Stomach (tissue), 9 donors: Measurements from ENCODE around the gene COL9A2. TPM values are rescaled to one million over a fixed set of nuclear protein-coding genes. Genes with fewer than 3 reads are reported as not detected.

Source experiments
- DNase-seq, 2 donors: peaks; one replicate each; pipeline versions ENCODE4 v3.0.0 to v3.0.0-alpha.2; 2013 to 2019
- H3K27ac ChIP-seq, 5 donors: fragments of 200-600 bp in 4 of 5; sonication (generic) in 4 of 5; one replicate each; pipeline ENCODE4 v1.5.1; 2013 to 2019; ENCODE audit warnings: mild to moderate bottlenecking in 1 of 5, moderate library complexity in 1 of 5
- H3K27me3 ChIP-seq, 3 donors: fragments of 200-600 bp; sonication (generic); one replicate each; pipeline ENCODE4 v1.5.1; 2017 to 2019; ENCODE audit warnings: mixed run types in 1 of 3
- H3K36me3 ChIP-seq, 4 donors: fragments of 200-600 bp; sonication (generic); 1 replicate in 3 of 4; 2 replicates in 1 of 4; pipeline ENCODE4 v1.5.1; 2016 to 2019
- H3K4me1 ChIP-seq, 4 donors: fragments of 200-600 bp; sonication (generic); one replicate each; pipeline ENCODE4 v1.5.1; 2016 to 2019
- H3K4me3 ChIP-seq, 4 donors: fragments of 200-600 bp; sonication (generic) in 3 of 4; one replicate each; pipeline ENCODE4 v1.5.1; 2016 to 2019; ENCODE audit warnings: mild to moderate bottlenecking in 1 of 4
- H3K9me3 ChIP-seq, 4 donors: fragments of 200-600 bp; sonication (generic); one replicate each; pipeline ENCODE4 v1.5.1; 2016 to 2019
- CTCF ChIP-seq, 7 experiments: fragments of 450-650 bp in 4 of 7; fragments of 200-600 bp in 3 of 7; sonication (generic) in 3 of 7; IDR thresholded peaks; one replicate each; pipeline ENCODE4 v1.5.1; 2016 to 2019; ENCODE audit warnings: antibody characterized with exemption in 7 of 7, control low read depth in 2 of 7, mild to moderate bottlenecking in 1 of 7
- EP300 ChIP-seq: sonication (generic); formaldehyde crosslinking; IDR thresholded peaks from one replicate; pipeline ENCODE4 v1.6.1; 2017; ENCODE audit warnings: antibody characterized with exemption
- POLR2A ChIP-seq, 4 donors: fragments of 450-650 bp; IDR thresholded peaks; one replicate each; pipeline ENCODE4 v1.6.1; 2016; ENCODE audit warnings: antibody characterized with exemption in 4 of 4, control low read depth in 2 of 4, mild to moderate bottlenecking in 1 of 4, moderate library complexity in 1 of 4
- POLR2AphosphoS5 ChIP-seq, 3 donors: sonication (generic); formaldehyde crosslinking; IDR thresholded peaks; one replicate each; pipeline ENCODE4 v1.6.1; 2016; ENCODE audit warnings: antibody characterized with exemption in 3 of 3
- WGBS, 5 donors: extraction: QIAGEN DNeasy Blood & Tissue Kit in 3 of 5; methylation state at CpG; one replicate each; pipeline versions ENCODE4 v1.1.5 to v1.1.7; 2013 to 2018; 5-methylcytosine and 5-hydroxymethylcytosine counted together
- intact Hi-C: fragments of 100-400 bp; cut with DNase I; formaldehyde crosslinking; loops from one replicate; pipeline ENCODE4 v1.15.1; 2023; ENCODE audit warnings: low total_unique reads
- polyA plus RNA-seq, 3 donors: library from polyadenylated mRNA; stranded (reverse); fragments of 200-250 nt; gene quantifications; one replicate each; pipeline ENCODE4 v1.2.3, GENCODE V29; 2013
- total RNA-seq, 5 donors: library from RNA; depleted of rRNA; stranded (reverse); fragments of >200 nt; gene quantifications; one replicate each; pipeline versions ENCODE4 v1.1.0 to v1.2.3, GENCODE V29; 2014 to 2016
- donor health status: healthy with polysubstance abuse.
- donor health status: Bipolar disorder and iron deficiency.
- donor health status: healthy.

The COL9A2 gene
- total and polyA plus RNA-seq, 8 donors: 5.7 to 79.0 (median 17.7) TPM

GRCh38 chr1:40266786-40267535 is 50.1 kb downstream of the COL9A2 start:
- TF ChIP-seq POLR2AphosphoS5 (IDR thresholded peaks at IDR 0.05): no peak
- no peak for TF ChIP-seq CTCF (IDR thresholded peaks at IDR 0.05)
- no peak for TF ChIP-seq POLR2A (IDR thresholded peaks at IDR 0.05)
- no peak for TF ChIP-seq EP300
- intact Hi-C loops: no loop called here
- peaks cover 27 to 94% (median 79%) of the 10 kb centered on the region in 4 donors for H3K36me3 ChIP-seq

GRCh38 chr1:40265919-40266318 is 51.2 kb downstream of the COL9A2 start:
- H3K36me3 ChIP-seq: peaks cover 30 to 94% (median 80%) of the 10 kb centered on the region in 4 donors
- TF ChIP-seq POLR2A (IDR thresholded peaks at IDR 0.05) (no peak), POLR2AphosphoS5 (IDR thresholded peaks at IDR 0.05) (no peak), CTCF (IDR thresholded peaks at IDR 0.05) (no peak), EP300 (no peak)
- no peaks in the 10 kb centered on the region for H3K9me3 ChIP-seq
- no peak for DNase-seq
- peaks cover 0 to 77% (median 38%) of the 10 kb centered on the region in 4 donors for H3K4me1 ChIP-seq
- no peak overlapping the region for H3K4me3 ChIP-seq
- intact Hi-C loops: no loop called here
- H3K27me3 ChIP-seq: no peaks in the 10 kb centered on the region
- peak overlapping the region in 2 of 5 donors; percentile 8 to 71 for H3K27ac ChIP-seq

More at GRCh38 chr1:40266786-40267535, 50.1 kb downstream of the COL9A2 start:
- no peak for DNase-seq
- no peaks in the 10 kb centered on the region for H3K27me3 ChIP-seq
- WGBS, 5 donors: 90 to 93% (median 92%) methylated on average over 6 of the region's 6 CpGs
- H3K4me1 ChIP-seq: peaks cover 0 to 67% (median 32%) of the 10 kb centered on the region in 4 donors
- H3K4me3 ChIP-seq: no peak overlapping the region
- peak overlapping the region; percentile 18 to 81 (median 54) for H3K27ac ChIP-seq
- no peaks in the 10 kb centered on the region for H3K9me3 ChIP-seq

DNA sequence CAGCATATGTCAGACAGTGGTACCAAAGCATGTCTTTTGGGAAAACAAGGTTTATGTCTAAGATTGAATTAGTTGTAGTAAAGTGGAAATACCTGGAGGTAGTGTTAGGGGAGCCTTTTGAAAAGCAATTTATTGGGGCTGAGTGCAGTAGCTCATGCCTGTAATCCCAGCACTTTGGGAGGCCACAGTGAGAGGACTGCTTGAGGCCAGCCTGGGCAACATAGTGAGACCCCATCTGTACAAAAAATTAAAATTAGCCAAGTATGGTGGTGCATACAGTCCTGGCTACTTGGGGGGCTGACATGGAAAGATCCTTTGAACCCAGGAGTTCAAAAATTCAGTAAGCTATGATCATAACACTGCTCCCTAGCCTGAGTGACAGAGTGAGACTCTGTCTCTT is 51.8 kb downstream of the COL9A2 start:
- TF ChIP-seq POLR2A (IDR thresholded peaks at IDR 0.05): no peak
- TF ChIP-seq EP300: no peak
- TF ChIP-seq POLR2AphosphoS5 (IDR thresholded peaks at IDR 0.05): no peak
- TF ChIP-seq CTCF (IDR thresholded peaks at IDR 0.05): no peak
- DNase-seq: no peak
- Histone ChIP-seq H3K27ac (peak overlapping the region in 2 of 5 donors; percentile 8 to 15), H3K4me1 (peaks cover 0 to 83% (median 41%) of the 10 kb centered on the region in 4 donors), H3K9me3 (no peaks in the 10 kb centered on the region), H3K27me3 (no peaks in the 10 kb centered on the region), H3K36me3 (peaks cover 27 to 94% (median 80%) of the 10 kb centered on the region in 4 donors), H3K4me3 (no peak overlapping the region)
- intact Hi-C loops: no loop called here

- Histone ChIP-seq H3K27ac (peak overlapping the region in 1 of 5 donors; percentile 18), H3K36me3 (peaks cover 18 to 86% (median 73%) of the 10 kb centered on the region in 4 donors), H3K4me3 (no peak overlapping the region), H3K4me1 (peaks cover 0 to 84% (median 47%) of the 10 kb centered on the region in 4 donors), H3K9me3 (no peaks in the 10 kb centered on the region), H3K27me3 (no peaks in the 10 kb centered on the region)
- no peak for TF ChIP-seq POLR2AphosphoS5 (IDR thresholded peaks at IDR 0.05)
- intact Hi-C loops: no loop called here
- DNase-seq: no peak
- WGBS, 5 donors: 70 to 94% (median 85%) methylated on average over 3 of the region's 3 CpGs
These were observed 52.7 kb downstream of the COL9A2 start for GRCh38 chr1:40264354-40264781.

GRCh38 chr1:40258445-40258769 is 58.7 kb downstream of the COL9A2 start:
- intact Hi-C loops: no loop called here
- peak overlapping the region; percentile 62 to 98 (median 96) for H3K27ac ChIP-seq
- no peaks in the 10 kb centered on the region for H3K27me3 ChIP-seq
- 0 to 2% (median 0%) methylated on average over 1 to 10 of the region's 10 CpGs for WGBS, 5 donors
- H3K4me3 ChIP-seq: peak overlapping the region; percentile 72 to 94 (median 86)
- H3K9me3 ChIP-seq: no peaks in the 10 kb centered on the region
- TF ChIP-seq POLR2AphosphoS5 (IDR thresholded peaks at IDR 0.05) (no peak), CTCF (IDR thresholded peaks at IDR 0.05) (no peak), POLR2A (IDR thresholded peaks at IDR 0.05) (no peak), EP300 (no peak)
- DNase-seq: no peak
- peaks cover 13 to 34% (median 33%) of the 10 kb centered on the region in 4 donors for H3K36me3 ChIP-seq
- H3K4me1 ChIP-seq: peaks cover 18 to 71% (median 49%) of the 10 kb centered on the region in 4 donors
